ENCODE results near the gene NCL. TPM values are rescaled to one million over a fixed set of nuclear protein-coding genes. Genes with fewer than 3 reads are reported as not detected.

Gene NCL
- total and polyA plus RNA-seq, 2 of the 13 experiments (the other 11 are each of a cell fraction or from before 2014, with no cell fraction given): 105 to 779 TPM

GRCh38 chr2:231412618-231412963 is 51.7 kb downstream of the NCL start (continued):
- TF ChIP-seq ZNF724P (CRISPR knock-in tag; IDR thresholded peaks at IDR 0.05; ENCODE audit: borderline replicate concordance) (no peak), ZFP37 (CRISPR knock-in tag; IDR thresholded peaks at IDR 0.05; ENCODE audit: borderline replicate concordance) (no peak), KDM5A (IDR thresholded peaks at IDR 0.05; ENCODE audit: borderline replicate concordance, low read length) (0 out of 2 replicates have a peak, but pooled peaks have one; percentile 24), RFXAP (CRISPR knock-in tag; IDR thresholded peaks at IDR 0.05; ENCODE audit: borderline replicate concordance) (no peak), PRMT3 (CRISPR knock-in tag; IDR thresholded peaks at IDR 0.05; ENCODE audit: borderline replicate concordance, low read depth) (no peak), ZUFSP (CRISPR knock-in tag; IDR thresholded peaks at IDR 0.05; ENCODE audit: borderline replicate concordance) (no peak), RAD51 (IDR thresholded peaks at IDR 0.05; ENCODE audit: borderline replicate concordance) (no peak), PHF8 (CRISPR knock-in tag; IDR thresholded peaks at IDR 0.05) (0 out of 2 replicates have a peak, but pooled peaks have one; percentile 17), FLYWCH1 (CRISPR knock-in tag; IDR thresholded peaks at IDR 0.05) (no peak), THAP9 (CRISPR knock-in tag; IDR thresholded peaks at IDR 0.05; ENCODE audit: borderline replicate concordance) (peak; percentile 47; the same call in 1 of the 2 replicates), MAZ (IDR thresholded peaks at IDR 0.05; ENCODE audit: borderline replicate concordance, low read depth, low read length) (no peak), MAZ (CRISPR knock-in tag; IDR thresholded peaks at IDR 0.05; ENCODE audit: low read depth) (no peak), ZFP36 (IDR thresholded peaks at IDR 0.05; ENCODE audit: borderline replicate concordance, low read depth, low read length, partially characterized antibody) (no peak), ZNF512 (CRISPR knock-in tag; IDR thresholded peaks at IDR 0.05) (no peak), ZBTB34 (CRISPR knock-in tag; IDR thresholded peaks at IDR 0.05) (no peak), FOXP1 (IDR thresholded peaks at IDR 0.05) (no peak), FOXP1 (CRISPR knock-in tag; IDR thresholded peaks at IDR 0.05) (no peak), ZNF513 (CRISPR knock-in tag; conservative IDR thresholded peaks at IDR 0.05) (no peak)

Measured in HepG2 (cell line).